HepG2 (cell line): ENCODE results near the gene PLRG1. TPM values are rescaled to one million over a fixed set of nuclear protein-coding genes. Genes with fewer than 3 reads are reported as not detected.

Experiments used
- CCAR2 ChIP-seq: fragments of 200-400 bp; formaldehyde crosslinking; optimal IDR thresholded peaks from 2 replicates; pipeline ENCODE3; 2018; ENCODE audit warnings: low read depth, mild to moderate bottlenecking, low read length, moderate library complexity
- CHD4 ChIP-seq: fragments of 200-600 bp; sonication (generic); IDR thresholded peaks from 2 replicates; pipeline ENCODE4 v1.7.0; 2017; ENCODE audit warnings: mild to moderate bottlenecking, low read length, borderline replicate concordance
- ELF4 ChIP-seq: sonication (generic); formaldehyde crosslinking; IDR thresholded peaks from 2 replicates; pipeline ENCODE4 v1.5.0; 2020; ENCODE audit warnings: missing genetic modification reagents, mild to moderate bottlenecking, moderate library complexity, borderline replicate concordance
- NR2F2 ChIP-seq: IDR thresholded peaks from 2 replicates; pipeline ENCODE4 v1.6.1; 2012; ENCODE audit warnings: low read depth, inconsistent platforms, borderline replicate concordance
- POLR2G ChIP-seq: fragments of 200-400 bp; formaldehyde crosslinking; IDR thresholded peaks from 2 replicates; pipeline ENCODE4 v1.6.1; 2018; ENCODE audit warnings: mild to moderate bottlenecking, low read depth, low read length, moderate library complexity
- SOX13 ChIP-seq, 3 experiments: fragments of 450-650 bp in 1 of 3; sonication (generic) in 1 of 3; formaldehyde crosslinking in 1 of 3; IDR thresholded peaks in 2 of 3; conservative IDR thresholded peaks in 1 of 3; 2 replicates each; pipeline versions ENCODE4 v1.5.0 to v1.6.1; 2016 to 2020; ENCODE audit warnings: antibody characterized with exemption in 1 of 3, mild to moderate bottlenecking in 1 of 3, missing compliant biosample characterization in 1 of 3, missing genetic modification reagents in 1 of 3, moderate library complexity in 1 of 3
- TCF7L2 ChIP-seq: IDR thresholded peaks from 2 replicates; pipeline ENCODE4 v1.6.1; 2011; ENCODE audit warnings: mild to moderate bottlenecking, low read depth, low read length, moderate library complexity
- TEAD3 ChIP-seq: optimal IDR thresholded peaks from 2 replicates; pipeline ENCODE3; 2016; ENCODE audit warnings: borderline replicate concordance
- ZNF282 ChIP-seq: fragments of 450-650 bp; IDR thresholded peaks from 2 replicates; pipeline ENCODE4 v1.6.1; 2018; ENCODE audit not compliant: partially characterized antibody
- polyA plus RNA-seq, 8 experiments: library from polyadenylated mRNA; depleted of rRNA in 3 of 8; stranded (reverse) in 7 of 8; unstranded in 1 of 8; fragments of >200 nt; fragmentation: Illumina TruSeq in 4 of 8; extraction: Trizol in 4 of 8; gene quantifications; 2 replicates each; pipeline versions ENCODE4 v1.2.1 to v1.2.3, GENCODE V29; 2011 to 2016; ENCODE audit warnings: low read depth in 4 of 8, missing spikeins in 1 of 8, mixed read lengths in 1 of 8; ENCODE audit not compliant: insufficient read depth in 1 of 8
- total RNA-seq, 5 experiments: library from RNA; depleted of rRNA; stranded (reverse); fragments of >200 nt; fragmentation: Illumina TruSeq; extraction: Trizol; gene quantifications; 2 replicates each; pipeline ENCODE4 v1.2.3, GENCODE V29; 2016; ENCODE audit warnings: low read depth in 1 of 5
- TF ChIP-seq, protein P1 (sequence below): sonication (generic); formaldehyde crosslinking; IDR thresholded peaks from 2 replicates; pipeline ENCODE4 v1.4.0; 2020; ENCODE audit warnings: missing genetic modification reagents, mild to moderate bottlenecking, borderline replicate concordance
- TF ChIP-seq, protein P2 (sequence below): sonication (generic); formaldehyde crosslinking; IDR thresholded peaks from 2 replicates; pipeline ENCODE4 v1.5.1; 2020; ENCODE audit warnings: missing genetic modification reagents, mild to moderate bottlenecking, borderline replicate concordance
- TF ChIP-seq, protein P3 (sequence below): sonication (generic); formaldehyde crosslinking; IDR thresholded peaks from 2 replicates; pipeline ENCODE4 v1.4.0; 2020; ENCODE audit warnings: missing genetic modification reagents
- TF ChIP-seq, protein P4 (sequence below): sonication (generic); formaldehyde crosslinking; IDR thresholded peaks from 2 replicates; pipeline ENCODE4 v1.5.0; 2020; ENCODE audit warnings: mild to moderate bottlenecking, missing genetic modification reagents
- TF ChIP-seq, protein P5 (sequence below): IDR thresholded peaks from 2 replicates; pipeline ENCODE4 v1.6.1; 2016; ENCODE audit warnings: low read depth
- TF ChIP-seq, protein P6 (sequence below): sonication (generic); formaldehyde crosslinking; IDR thresholded peaks from 2 replicates; pipeline ENCODE4 v1.8.0; 2022; ENCODE audit warnings: missing genetic modification reagents, mild to moderate bottlenecking, inconsistent platforms, borderline replicate concordance

Gene PLRG1
- total and polyA plus RNA-seq, 2 of the 13 experiments (the other 11 are each of a cell fraction or from before 2014, with no cell fraction given): 77.3 to 110 TPM

DNA sequence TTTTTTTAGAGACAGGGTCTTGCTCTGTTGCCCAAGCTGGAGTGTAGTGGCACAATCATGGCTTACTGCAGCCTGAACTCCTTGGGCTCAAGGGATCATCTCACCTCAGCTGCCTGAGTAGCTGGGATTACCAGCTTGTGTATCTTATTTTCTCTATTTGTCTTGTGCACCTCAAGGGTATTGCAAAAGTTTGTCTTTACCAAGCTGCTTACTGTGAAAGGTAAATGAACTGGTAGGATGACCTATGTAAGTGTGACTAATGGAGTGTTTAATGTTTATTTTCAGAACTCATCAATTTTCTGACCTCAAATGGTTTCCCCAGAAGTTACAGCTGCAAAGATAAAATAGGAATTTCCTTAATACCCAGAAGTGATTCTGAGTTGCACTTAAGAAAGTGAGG lies 45.6 kb upstream of the PLRG1 start (continued):
- TF ChIP-seq POLR2G (no peak), TCF7L2 (no peak), CCAR2 (no peak), ELF4 (CRISPR knock-in tag) (no peak), SOX13 (IDR thresholded peaks at IDR 0.05) (peak; percentile 62; the same call in 1 of the 2 replicates), SOX13 (CRISPR knock-in tag; conservative IDR thresholded peaks at IDR 0.05 in 1 of 2, IDR thresholded peaks at IDR 0.05 in 1 of 2) (peak in 1 of 2 experiments; percentile 95; a peak in 2 of 4 replicates), CHD4 (no peak), TEAD3 (CRISPR knock-in tag) (peak; percentile 58), NR2F2 (peak; percentile 85), ZNF282 (no peak)
- TF ChIP-seq, protein P1, sequence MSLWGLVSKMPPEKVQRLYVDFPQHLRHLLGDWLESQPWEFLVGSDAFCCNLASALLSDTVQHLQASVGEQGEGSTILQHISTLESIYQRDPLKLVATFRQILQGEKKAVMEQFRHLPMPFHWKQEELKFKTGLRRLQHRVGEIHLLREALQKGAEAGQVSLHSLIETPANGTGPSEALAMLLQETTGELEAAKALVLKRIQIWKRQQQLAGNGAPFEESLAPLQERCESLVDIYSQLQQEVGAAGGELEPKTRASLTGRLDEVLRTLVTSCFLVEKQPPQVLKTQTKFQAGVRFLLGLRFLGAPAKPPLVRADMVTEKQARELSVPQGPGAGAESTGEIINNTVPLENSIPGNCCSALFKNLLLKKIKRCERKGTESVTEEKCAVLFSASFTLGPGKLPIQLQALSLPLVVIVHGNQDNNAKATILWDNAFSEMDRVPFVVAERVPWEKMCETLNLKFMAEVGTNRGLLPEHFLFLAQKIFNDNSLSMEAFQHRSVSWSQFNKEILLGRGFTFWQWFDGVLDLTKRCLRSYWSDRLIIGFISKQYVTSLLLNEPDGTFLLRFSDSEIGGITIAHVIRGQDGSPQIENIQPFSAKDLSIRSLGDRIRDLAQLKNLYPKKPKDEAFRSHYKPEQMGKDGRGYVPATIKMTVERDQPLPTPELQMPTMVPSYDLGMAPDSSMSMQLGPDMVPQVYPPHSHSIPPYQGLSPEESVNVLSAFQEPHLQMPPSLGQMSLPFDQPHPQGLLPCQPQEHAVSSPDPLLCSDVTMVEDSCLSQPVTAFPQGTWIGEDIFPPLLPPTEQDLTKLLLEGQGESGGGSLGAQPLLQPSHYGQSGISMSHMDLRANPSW (CRISPR knock-in tag): no peak
- TF ChIP-seq, protein P2, sequence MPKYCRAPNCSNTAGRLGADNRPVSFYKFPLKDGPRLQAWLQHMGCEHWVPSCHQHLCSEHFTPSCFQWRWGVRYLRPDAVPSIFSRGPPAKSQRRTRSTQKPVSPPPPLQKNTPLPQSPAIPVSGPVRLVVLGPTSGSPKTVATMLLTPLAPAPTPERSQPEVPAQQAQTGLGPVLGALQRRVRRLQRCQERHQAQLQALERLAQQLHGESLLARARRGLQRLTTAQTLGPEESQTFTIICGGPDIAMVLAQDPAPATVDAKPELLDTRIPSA (CRISPR knock-in tag): no peak
- TF ChIP-seq, protein P3, sequence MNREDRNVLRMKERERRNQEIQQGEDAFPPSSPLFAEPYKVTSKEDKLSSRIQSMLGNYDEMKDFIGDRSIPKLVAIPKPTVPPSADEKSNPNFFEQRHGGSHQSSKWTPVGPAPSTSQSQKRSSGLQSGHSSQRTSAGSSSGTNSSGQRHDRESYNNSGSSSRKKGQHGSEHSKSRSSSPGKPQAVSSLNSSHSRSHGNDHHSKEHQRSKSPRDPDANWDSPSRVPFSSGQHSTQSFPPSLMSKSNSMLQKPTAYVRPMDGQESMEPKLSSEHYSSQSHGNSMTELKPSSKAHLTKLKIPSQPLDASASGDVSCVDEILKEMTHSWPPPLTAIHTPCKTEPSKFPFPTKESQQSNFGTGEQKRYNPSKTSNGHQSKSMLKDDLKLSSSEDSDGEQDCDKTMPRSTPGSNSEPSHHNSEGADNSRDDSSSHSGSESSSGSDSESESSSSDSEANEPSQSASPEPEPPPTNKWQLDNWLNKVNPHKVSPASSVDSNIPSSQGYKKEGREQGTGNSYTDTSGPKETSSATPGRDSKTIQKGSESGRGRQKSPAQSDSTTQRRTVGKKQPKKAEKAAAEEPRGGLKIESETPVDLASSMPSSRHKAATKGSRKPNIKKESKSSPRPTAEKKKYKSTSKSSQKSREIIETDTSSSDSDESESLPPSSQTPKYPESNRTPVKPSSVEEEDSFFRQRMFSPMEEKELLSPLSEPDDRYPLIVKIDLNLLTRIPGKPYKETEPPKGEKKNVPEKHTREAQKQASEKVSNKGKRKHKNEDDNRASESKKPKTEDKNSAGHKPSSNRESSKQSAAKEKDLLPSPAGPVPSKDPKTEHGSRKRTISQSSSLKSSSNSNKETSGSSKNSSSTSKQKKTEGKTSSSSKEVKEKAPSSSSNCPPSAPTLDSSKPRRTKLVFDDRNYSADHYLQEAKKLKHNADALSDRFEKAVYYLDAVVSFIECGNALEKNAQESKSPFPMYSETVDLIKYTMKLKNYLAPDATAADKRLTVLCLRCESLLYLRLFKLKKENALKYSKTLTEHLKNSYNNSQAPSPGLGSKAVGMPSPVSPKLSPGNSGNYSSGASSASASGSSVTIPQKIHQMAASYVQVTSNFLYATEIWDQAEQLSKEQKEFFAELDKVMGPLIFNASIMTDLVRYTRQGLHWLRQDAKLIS (CRISPR knock-in tag): no peak
- TF ChIP-seq, protein P4, sequence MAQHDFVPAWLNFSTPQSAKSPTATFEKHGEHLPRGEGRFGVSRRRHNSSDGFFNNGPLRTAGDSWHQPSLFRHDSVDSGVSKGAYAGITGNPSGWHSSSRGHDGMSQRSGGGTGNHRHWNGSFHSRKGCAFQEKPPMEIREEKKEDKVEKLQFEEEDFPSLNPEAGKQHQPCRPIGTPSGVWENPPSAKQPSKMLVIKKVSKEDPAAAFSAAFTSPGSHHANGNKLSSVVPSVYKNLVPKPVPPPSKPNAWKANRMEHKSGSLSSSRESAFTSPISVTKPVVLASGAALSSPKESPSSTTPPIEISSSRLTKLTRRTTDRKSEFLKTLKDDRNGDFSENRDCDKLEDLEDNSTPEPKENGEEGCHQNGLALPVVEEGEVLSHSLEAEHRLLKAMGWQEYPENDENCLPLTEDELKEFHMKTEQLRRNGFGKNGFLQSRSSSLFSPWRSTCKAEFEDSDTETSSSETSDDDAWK: no peak
- TF ChIP-seq, protein P5, sequence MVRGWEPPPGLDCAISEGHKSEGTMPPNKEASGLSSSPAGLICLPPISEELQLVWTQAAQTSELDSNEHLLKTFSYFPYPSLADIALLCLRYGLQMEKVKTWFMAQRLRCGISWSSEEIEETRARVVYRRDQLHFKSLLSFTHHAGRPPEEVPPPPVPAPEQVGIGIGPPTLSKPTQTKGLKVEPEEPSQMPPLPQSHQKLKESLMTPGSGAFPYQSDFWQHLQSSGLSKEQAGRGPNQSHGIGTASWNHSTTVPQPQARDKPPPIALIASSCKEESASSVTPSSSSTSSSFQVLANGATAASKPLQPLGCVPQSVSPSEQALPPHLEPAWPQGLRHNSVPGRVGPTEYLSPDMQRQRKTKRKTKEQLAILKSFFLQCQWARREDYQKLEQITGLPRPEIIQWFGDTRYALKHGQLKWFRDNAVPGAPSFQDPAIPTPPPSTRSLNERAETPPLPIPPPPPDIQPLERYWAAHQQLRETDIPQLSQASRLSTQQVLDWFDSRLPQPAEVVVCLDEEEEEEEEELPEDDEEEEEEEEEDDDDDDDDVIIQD (CRISPR knock-in tag): peak; percentile 80; the same call in 1 of the 2 replicates
- TF ChIP-seq, protein P6, sequence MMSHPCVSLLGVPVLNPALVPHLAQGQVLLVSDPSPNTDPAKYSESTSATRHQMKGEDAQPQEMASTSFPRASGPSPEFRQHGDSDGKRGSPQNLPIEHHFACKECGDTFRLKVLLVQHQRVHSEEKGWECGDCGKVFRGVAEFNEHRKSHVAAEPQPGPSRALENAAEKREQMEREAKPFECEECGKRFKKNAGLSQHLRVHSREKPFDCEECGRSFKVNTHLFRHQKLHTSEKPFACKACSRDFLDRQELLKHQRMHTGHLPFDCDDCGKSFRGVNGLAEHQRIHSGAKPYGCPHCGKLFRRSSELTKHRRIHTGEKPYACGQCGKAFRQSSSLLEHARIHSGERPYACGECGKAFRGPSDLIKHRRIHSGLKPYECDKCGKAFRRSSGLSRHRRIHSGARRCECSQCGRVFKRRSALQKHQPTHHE: no peak
